BJ (cell line): ENCODE data around the gene ROR2. TPM values are rescaled to one million over a fixed set of nuclear protein-coding genes. Genes with fewer than 3 reads are reported as not detected.

ENCODE experiments used
- CTCF ChIA-PET: fragments of 350-600 bp; formaldehyde crosslinking; extraction: SDS; loops from one replicate; lab custom pipeline; 2021; ENCODE audit warnings: antibody characterized with exemption, inconsistent platforms; lab: Yijun Ruan, JAX
- POLR2A ChIA-PET: fragments of 300-600 bp; sonication (Branson Sonifier 250); formaldehyde crosslinking; extraction: SDS; loops from one replicate; lab custom pipeline; 2021; ENCODE audit warnings: antibody characterized with exemption; lab: Charles Lee
- DNase-seq: peaks from one replicate; pipeline ENCODE4 v3.0.0-alpha.2; 2011; ENCODE audit warnings: low read depth
- H3K27me3 ChIP-seq: 2 replicates; pipeline ENCODE4 v1.6.0; 2011; ENCODE audit warnings: low read length; ENCODE audit not compliant: control insufficient read depth, insufficient read depth
- H3K36me3 ChIP-seq: 2 replicates; pipeline ENCODE4 v1.5.1; 2011; ENCODE audit warnings: low read length; ENCODE audit not compliant: control insufficient read depth, insufficient read depth
- H3K4me3 ChIP-seq: 2 replicates; pipeline ENCODE4 v1.5.1; 2011; ENCODE audit warnings: low read depth, mild to moderate bottlenecking, control low read depth, low read length
- CTCF ChIP-seq: IDR thresholded peaks from 2 replicates; pipeline ENCODE4 v1.5.1; 2011; ENCODE audit warnings: low read depth, mild to moderate bottlenecking, control low read depth, inconsistent platforms, low read length, moderate library complexity; ENCODE audit not compliant: insufficient read depth
- polyA plus RNA-seq: library from polyadenylated mRNA; depleted of rRNA; stranded (reverse); fragments of >200 nt; gene quantifications from 2 replicates; pipeline ENCODE4 v1.2.3, GENCODE V29; 2011

The ROR2 gene
- polyA plus RNA-seq, 1 experiment = 1.1 TPM

- CTCF ChIA-PET = no interaction called here
- DNase-seq = no peak
Observed at GRCh38 chr9:91786132-91786896, 163.7 kb downstream of the ROR2 start.

GRCh38 chr9:91785447-91785842, 164.6 kb downstream of the ROR2 start:
- Histone ChIP-seq H3K27me3 (peaks cover 2% of the 10 kb centered on the region; the same call in 1 of the 2 replicates), H3K36me3 (no peaks in the 10 kb centered on the region), H3K4me3 (no peak overlapping the region)
- DNase-seq = no peak
- POLR2A ChIA-PET = no interaction called here
- no peak for TF ChIP-seq CTCF
- CTCF ChIA-PET = no interaction called here

More at GRCh38 chr9:91786132-91786896, 163.7 kb downstream of the ROR2 start:
- peaks cover 2% of the 10 kb centered on the region; the same call in 1 of the 2 replicates for H3K27me3 ChIP-seq
- POLR2A ChIA-PET = no interaction called here
- no peaks in the 10 kb centered on the region for H3K36me3 ChIP-seq
- H3K4me3 ChIP-seq = no peak overlapping the region
- TF ChIP-seq CTCF = no peak

- no peak for DNase-seq
- Histone ChIP-seq H3K36me3 (no peaks in the 10 kb centered on the region), H3K4me3 (no peak overlapping the region), H3K27me3 (peaks cover 2% of the 10 kb centered on the region; the same call in 1 of the 2 replicates)
- TF ChIP-seq CTCF = no peak
- POLR2A ChIA-PET = no interaction called here
- CTCF ChIA-PET = no interaction called here
Observed at GRCh38 chr9:91784673-91785446, 165.2 kb downstream of the ROR2 start.

GRCh38 chr9:91783876-91784672, 166.0 kb downstream of the ROR2 start:
- CTCF ChIA-PET = no interaction called here
- H3K4me3 ChIP-seq = no peak overlapping the region
- POLR2A ChIA-PET = no interaction called here
- DNase-seq = no peak
- no peaks in the 10 kb centered on the region for H3K36me3 ChIP-seq
- no peak for TF ChIP-seq CTCF
- H3K27me3 ChIP-seq = peaks cover 2% of the 10 kb centered on the region; the same call in 1 of the 2 replicates
